Prostate gland (tissue), 2 donors: ENCODE results near the gene CSNK1A1L.

Source experiments
- CTCF ChIP-seq, 4 experiments: fragments of 200-600 bp in 2 of 4; fragments of 450-650 bp in 2 of 4; sonication (generic) in 2 of 4; IDR thresholded peaks; 1 replicate in 3 of 4; 2 replicates in 1 of 4; pipeline ENCODE4 v1.5.1; 2016 to 2019; ENCODE audit warnings: antibody characterized with exemption in 4 of 4, mild to moderate bottlenecking in 2 of 4, moderate library complexity in 2 of 4
- POLR2A ChIP-seq: fragments of 450-650 bp; IDR thresholded peaks from one replicate; pipeline ENCODE4 v1.6.1; 2016; ENCODE audit warnings: antibody characterized with exemption, mild to moderate bottlenecking
- POLR2AphosphoS5 ChIP-seq: sonication (generic); formaldehyde crosslinking; IDR thresholded peaks from one replicate; pipeline ENCODE4 v1.6.1; 2017; ENCODE audit warnings: antibody characterized with exemption

GRCh38 chr13:37085606-37086005 lies 19.9 kb downstream of the CSNK1A1L start:
- no peak for TF ChIP-seq CTCF (IDR thresholded peaks at IDR 0.05)
- no peak for TF ChIP-seq POLR2A
- no peak for TF ChIP-seq POLR2AphosphoS5
